IMR-90 (cell line): ENCODE measurements around the gene TRIM40. TPM values are rescaled to one million over a fixed set of nuclear protein-coding genes. Genes with fewer than 3 reads are reported as not detected.
A peak's percentile ranks its signal among the peaks of the same experiment; 100 is the strongest.

Source experiments
- ATAC-seq: fragments of 200-7000 bp; cut with Tn5 transposase; 2 replicates; pipeline ENCODE4 v1.9.1; 2020; ENCODE audit warnings: low read depth, mild to moderate bottlenecking, moderate library complexity
- BruUV-seq: library from RNA; stranded (reverse); fragments of 400-500 nt; replicated peaks from 2 replicates; lab custom pipeline; 2021; lab: Mats Ljungman, UMichigan
- CTCF ChIA-PET: fragments of 300-600 bp; formaldehyde crosslinking; extraction: SDS; loops from one replicate; lab custom pipeline; 2021; ENCODE audit warnings: antibody characterized with exemption; lab: Yijun Ruan, JAX
- POLR2A ChIA-PET: fragments of 300-600 bp; sonication (Branson Sonifier 250); formaldehyde crosslinking; loops from one replicate; lab custom pipeline; 2022; ENCODE audit warnings: antibody characterized with exemption; ENCODE audit not compliant: unreplicated experiment; lab: Charles Lee
- DNase-seq: peaks from one replicate; pipeline ENCODE4 v3.0.0; 2013
- H2AFZ ChIP-seq: replicated peaks from 2 replicates; pipeline ENCODE3; 2013; ENCODE audit warnings: low read length, mild to moderate bottlenecking; ENCODE audit not compliant: poor library complexity
- H2AK5ac ChIP-seq: 2 replicates; pipeline ENCODE4 v1.6.1; 2013; ENCODE audit warnings: low read depth, low read length, inconsistent platforms
- H2AK9ac ChIP-seq: replicated peaks from 2 replicates; pipeline ENCODE3; 2013; ENCODE audit warnings: mild to moderate bottlenecking, low read depth, low read length, moderate library complexity; ENCODE audit not compliant: poor library complexity
- H2BK120ac ChIP-seq: 2 replicates; pipeline ENCODE4 v1.6.1; 2013; ENCODE audit warnings: low read depth, low read length, inconsistent platforms
- H2BK15ac ChIP-seq: 3 replicates; pipeline ENCODE4 v1.6.1; 2013; ENCODE audit warnings: low read depth, low read length, inconsistent platforms
- H2BK20ac ChIP-seq: 2 replicates; pipeline ENCODE4 v1.6.1; 2013; ENCODE audit warnings: low read depth, mild to moderate bottlenecking, inconsistent platforms, low read length, moderate library complexity
- H2BK5ac ChIP-seq: 2 replicates; pipeline ENCODE4 v1.6.1; 2013; ENCODE audit warnings: mild to moderate bottlenecking, low read depth, low read length, inconsistent platforms; ENCODE audit not compliant: poor library complexity, severe bottlenecking
- H3K14ac ChIP-seq: replicated peaks from 2 replicates; pipeline ENCODE4 v1.6.1; 2013; ENCODE audit warnings: low read depth, low read length, inconsistent platforms
- H3K18ac ChIP-seq: 2 replicates; pipeline ENCODE4 v1.6.1; 2013; ENCODE audit warnings: low read depth, low read length, control low read depth
- H3K23ac ChIP-seq: 2 replicates; pipeline ENCODE4 v1.6.1; 2013; ENCODE audit warnings: low read depth, low read length, inconsistent platforms
- H3K27ac ChIP-seq: 2 replicates; pipeline ENCODE4 v1.5.1; 2013; ENCODE audit warnings: mild to moderate bottlenecking, control low read depth, low read length; ENCODE audit not compliant: insufficient read depth
- H3K27me3 ChIP-seq: 2 replicates; pipeline ENCODE4 v1.6.1; 2013; ENCODE audit warnings: low read length; ENCODE audit not compliant: control insufficient read depth, insufficient read depth
- H3K36me3 ChIP-seq: 2 replicates; pipeline ENCODE4 v1.6.1; 2013; ENCODE audit warnings: low read length, mixed read lengths; ENCODE audit not compliant: control insufficient read depth, insufficient read depth
- H3K4ac ChIP-seq: 2 replicates; pipeline ENCODE4 v1.6.1; 2013; ENCODE audit warnings: low read depth, low read length, inconsistent platforms
- H3K4me1 ChIP-seq: 2 replicates; pipeline ENCODE4 v1.6.1; 2013; ENCODE audit warnings: low read length, mixed read lengths; ENCODE audit not compliant: control insufficient read depth, insufficient read depth
- H3K4me2 ChIP-seq: 2 replicates; pipeline ENCODE4 v1.6.1; 2013; ENCODE audit warnings: low read depth, mild to moderate bottlenecking, control low read depth, low read length, moderate library complexity
- H3K4me3 ChIP-seq: 2 replicates; pipeline ENCODE4 v1.5.1; 2013; ENCODE audit warnings: low read depth, mild to moderate bottlenecking, control low read depth, low read length, moderate library complexity; ENCODE audit not compliant: insufficient read depth
- H3K56ac ChIP-seq: 2 replicates; pipeline ENCODE4 v1.6.1; 2013; ENCODE audit warnings: low read length, inconsistent platforms; ENCODE audit not compliant: insufficient read depth; ENCODE audit errors: extremely low read depth
- H3K79me1 ChIP-seq, 2 experiments: 2 replicates each; pipeline ENCODE4 v1.6.1; 2013; ENCODE audit warnings: low read length in 2 of 2, inconsistent platforms in 1 of 2, low read depth in 1 of 2
- H3K9ac ChIP-seq: 2 replicates; pipeline ENCODE4 v1.6.1; 2013; ENCODE audit warnings: low read depth, low read length, control low read depth
- H3K9me1 ChIP-seq: 2 replicates; pipeline ENCODE4 v1.6.1; 2013; ENCODE audit warnings: low read length, inconsistent platforms; ENCODE audit not compliant: insufficient read depth
- H3K9me3 ChIP-seq: 2 replicates; pipeline ENCODE4 v1.6.1; 2013; ENCODE audit warnings: low read length; ENCODE audit not compliant: control insufficient read depth, insufficient read depth
- H4K20me1 ChIP-seq: 2 replicates; pipeline ENCODE4 v1.6.1; 2013; ENCODE audit warnings: low read length, inconsistent platforms; ENCODE audit not compliant: insufficient read depth
- H4K5ac ChIP-seq: 2 replicates; pipeline ENCODE4 v1.6.1; 2013; ENCODE audit warnings: mild to moderate bottlenecking, low read depth, low read length, control low read depth
- H4K8ac ChIP-seq, 2 experiments: 2 replicates each; pipeline ENCODE4 v1.6.1; 2013; ENCODE audit warnings: low read depth in 2 of 2, low read length in 2 of 2, control low read depth in 1 of 2, inconsistent platforms in 1 of 2
- H4K91ac ChIP-seq: 2 replicates; pipeline ENCODE4 v1.6.1; 2013; ENCODE audit warnings: low read depth, low read length, inconsistent platforms; ENCODE audit not compliant: insufficient read depth
- CEBPB ChIP-seq: IDR thresholded peaks from 2 replicates; pipeline ENCODE4 v1.6.1; 2012; ENCODE audit warnings: low read depth, low read length, improper control_type of control experiment
- CHD1 ChIP-seq: IDR thresholded peaks from 2 replicates; pipeline ENCODE4 v1.6.1; 2012; ENCODE audit warnings: low read depth, low read length, improper control_type of control experiment
- MXI1 ChIP-seq: IDR thresholded peaks from 2 replicates; pipeline ENCODE4 v1.6.1; 2012; ENCODE audit warnings: low read depth, mild to moderate bottlenecking, low read length, moderate library complexity, borderline replicate concordance
- NFE2L2 ChIP-seq: fragments of 150-350 bp; IDR thresholded peaks from 2 replicates; pipeline ENCODE4 v1.6.1; 2016; ENCODE audit warnings: low read depth, mild to moderate bottlenecking, low read length
- RAD21 ChIP-seq: IDR thresholded peaks from 2 replicates; pipeline ENCODE4 v1.6.1; 2012; ENCODE audit warnings: low read length, improper control_type of control experiment
- WGBS, 2 experiments: methylation state at CpG; one replicate each; pipeline versions ENCODE4 v1.1.5 to v1.1.7; 2013; ENCODE audit warnings: missing lambda C conversion rate in 2 of 2; ENCODE audit not compliant: insufficient read length in 1 of 2; ENCODE audit errors: extremely low coverage in 2 of 2; 5-methylcytosine and 5-hydroxymethylcytosine counted together
- dilution Hi-C: fragments of 300-500 bp; cut with HindIII; formaldehyde crosslinking; loops from one replicate; pipeline ENCODE4 v1.14.3; 2018; ENCODE audit warnings: low sequenced_read_pairs; ENCODE audit not compliant: unreplicated experiment
- in situ Hi-C: fragments of 300-500 bp; cut with MboI; formaldehyde crosslinking; loops from 3 replicates; pipeline ENCODE4 v1.14.3; 2019; ENCODE audit warnings: low sequenced_read_pairs, inconsistent platforms, mixed read lengths
- intact Hi-C: fragments of 100-400 bp; cut with micrococcal nuclease; formaldehyde crosslinking; loops from 2 replicates; pipeline ENCODE4 v1.10.0; 2022
- polyA plus RNA-seq, 3 experiments: library from polyadenylated mRNA; depleted of rRNA; stranded (reverse); fragments of >200 nt; gene quantifications; 2 replicates each; pipeline ENCODE4 v1.2.3, GENCODE V29; 2012; ENCODE audit warnings: low replicate concordance in 1 of 3
- total RNA-seq: library from RNA; depleted of rRNA; stranded (reverse); fragments of >200 nt; gene quantifications from 2 replicates; pipeline ENCODE4 v1.2.3, GENCODE V29; 2012
- TF ChIP-seq, protein P1 (sequence below): fragments of 150-350 bp; IDR thresholded peaks from 2 replicates; pipeline ENCODE4 v1.6.1; 2017; ENCODE audit warnings: mild to moderate bottlenecking, antibody characterized with exemption, low read length, low read depth
- TF ChIP-seq, protein P2 (sequence below): fragments of 150-350 bp; IDR thresholded peaks from 2 replicates; pipeline ENCODE4 v1.6.1; 2016; ENCODE audit warnings: low read depth, mild to moderate bottlenecking, low read length, moderate library complexity, borderline replicate concordance

TRIM40 gene
- total and polyA plus RNA-seq, 2 of the 4 experiments (the other 2 are of a cell fraction), result not detected

DNA sequence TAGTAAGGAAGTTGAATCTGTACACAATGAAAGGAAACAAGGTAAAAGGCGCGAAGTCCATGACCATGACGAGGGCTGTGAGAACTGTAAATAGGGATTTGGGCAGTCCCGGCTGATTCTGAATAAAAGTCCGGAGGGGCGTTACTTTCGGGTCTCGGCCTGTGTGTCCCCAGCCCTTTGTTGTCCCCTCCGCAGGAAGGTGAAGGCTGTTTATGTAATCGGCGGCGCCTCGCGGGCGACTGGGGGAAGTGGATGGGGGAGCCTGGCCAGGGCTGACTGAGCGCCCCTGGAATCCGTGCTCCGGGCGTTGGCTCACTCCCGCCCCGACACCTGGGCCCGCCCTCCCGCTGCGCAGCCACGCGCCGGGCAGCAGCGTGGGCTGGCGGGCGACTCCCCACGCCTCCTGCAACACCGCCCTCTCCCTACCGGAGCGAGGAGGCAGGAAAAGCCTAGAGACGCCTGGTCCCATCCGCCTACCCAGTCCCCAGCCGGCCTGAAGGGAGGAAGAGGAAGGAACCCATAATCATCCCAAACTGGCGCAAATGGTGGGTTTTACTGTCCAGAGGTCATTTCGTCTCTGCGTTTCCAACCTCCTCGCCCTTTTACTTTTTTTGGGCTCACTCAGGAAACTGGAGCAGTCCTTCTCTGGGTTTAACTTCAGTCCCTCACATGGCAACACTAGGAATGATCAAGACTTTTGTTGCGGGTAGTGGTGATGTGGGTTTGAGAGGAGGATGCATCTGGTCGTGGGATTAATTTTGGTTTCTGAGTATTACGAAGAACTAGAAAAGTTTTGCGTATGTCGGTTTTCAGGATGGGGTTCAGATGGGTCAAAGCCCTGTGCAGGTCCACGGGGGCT lies 35.1 kb upstream of the TRIM40 start:
- Histone ChIP-seq H3K36me3 (no peaks in the 10 kb centered on the region), H3K4ac (no peak overlapping the region), H2BK5ac (no peak overlapping the region), H2BK15ac (no peak overlapping the region), H3K79me1 (no peaks in the 10 kb centered on the region), H3K56ac (no peak overlapping the region), H2BK120ac (no peak overlapping the region), H3K9me1 (no peaks in the 10 kb centered on the region; the same call in 1 of the 2 replicates), H3K9me3 (peaks cover 2% of the 10 kb centered on the region; the same call in 1 of the 2 replicates), H4K5ac (no peak overlapping the region), H3K4me3 (0 out of 2 replicates have a peak overlapping the region, but pooled peaks have one; percentile 9), H3K4me1 (peaks cover 6% of the 10 kb centered on the region), H4K8ac (no peak overlapping the region), H4K91ac (no peak overlapping the region), H2AFZ (peak overlapping the region; percentile 77), H3K23ac (0 out of 2 replicates have a peak overlapping the region, but pooled peaks have one; percentile 12), H3K18ac (no peak overlapping the region), H2BK20ac (no peak overlapping the region), H3K27me3 (peaks cover 57% of the 10 kb centered on the region), H2AK5ac (no peak overlapping the region), H3K9ac (no peak overlapping the region), H3K4me2 (peak overlapping the region; percentile 80), H3K27ac (no peak overlapping the region), H4K20me1 (no peaks in the 10 kb centered on the region), H3K14ac (no peak overlapping the region), H2AK9ac (no peak overlapping the region)
- in situ Hi-C loops (no loop called here), intact Hi-C loops (loop anchor here (5.0 kb wide), 1 partner anchor 116 kb away; no protein-coding TSS in a partner anchor), dilution Hi-C loops (no loop called here)
- ChIA-PET CTCF (interaction anchor here (1.6 kb wide), 1 partner anchor 30 kb away, joined by 16 read pairs; no protein-coding TSS in a partner anchor), POLR2A (no interaction called here)
- BruUV-seq, result no TSS peak
- WGBS, 2 experiments, result 13% methylated on average over 6 of the region's 47 CpGs; no CpG with 5 or more reads in 1 of the 2 experiments
- ATAC-seq, result no peak
- DNase-seq, result no peak
- TF ChIP-seq CHD1 (no peak), CEBPB (no peak), RAD21 (no peak), NFE2L2 (no peak), MXI1 (no peak; the same call in 1 of the 2 replicates)
- TF ChIP-seq, protein P1, sequence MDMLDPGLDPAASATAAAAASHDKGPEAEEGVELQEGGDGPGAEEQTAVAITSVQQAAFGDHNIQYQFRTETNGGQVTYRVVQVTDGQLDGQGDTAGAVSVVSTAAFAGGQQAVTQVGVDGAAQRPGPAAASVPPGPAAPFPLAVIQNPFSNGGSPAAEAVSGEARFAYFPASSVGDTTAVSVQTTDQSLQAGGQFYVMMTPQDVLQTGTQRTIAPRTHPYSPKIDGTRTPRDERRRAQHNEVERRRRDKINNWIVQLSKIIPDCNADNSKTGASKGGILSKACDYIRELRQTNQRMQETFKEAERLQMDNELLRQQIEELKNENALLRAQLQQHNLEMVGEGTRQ, result no peak
- TF ChIP-seq, protein P2, sequence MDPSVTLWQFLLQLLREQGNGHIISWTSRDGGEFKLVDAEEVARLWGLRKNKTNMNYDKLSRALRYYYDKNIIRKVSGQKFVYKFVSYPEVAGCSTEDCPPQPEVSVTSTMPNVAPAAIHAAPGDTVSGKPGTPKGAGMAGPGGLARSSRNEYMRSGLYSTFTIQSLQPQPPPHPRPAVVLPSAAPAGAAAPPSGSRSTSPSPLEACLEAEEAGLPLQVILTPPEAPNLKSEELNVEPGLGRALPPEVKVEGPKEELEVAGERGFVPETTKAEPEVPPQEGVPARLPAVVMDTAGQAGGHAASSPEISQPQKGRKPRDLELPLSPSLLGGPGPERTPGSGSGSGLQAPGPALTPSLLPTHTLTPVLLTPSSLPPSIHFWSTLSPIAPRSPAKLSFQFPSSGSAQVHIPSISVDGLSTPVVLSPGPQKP, result no peak
